K562 (cell line): ENCODE data around the gene MFSD6. TPM values are rescaled to one million over a fixed set of nuclear protein-coding genes. Genes with fewer than 3 reads are reported as not detected.
A peak's percentile ranks its signal among the peaks of the same experiment; 100 is the strongest.

ENCODE experiments used
- CC2D1A ChIP-seq: fragments of 450-650 bp; IDR thresholded peaks from 2 replicates; pipeline ENCODE4 v1.6.1; 2017; ENCODE audit warnings: mild to moderate bottlenecking
- LCOR ChIP-seq: sonication (generic); formaldehyde crosslinking; IDR thresholded peaks from 2 replicates; pipeline ENCODE4 v1.8.0; 2022; ENCODE audit warnings: mild to moderate bottlenecking, missing genetic modification reagents
- MAFG ChIP-seq: fragments of 450-650 bp; conservative IDR thresholded peaks from 2 replicates; pipeline ENCODE4 v1.6.1; 2016; ENCODE audit warnings: missing genetic modification characterization, missing compliant biosample characterization
- NFE2 ChIP-seq: IDR thresholded peaks from 2 replicates; pipeline ENCODE4 v1.6.1; 2014; ENCODE audit warnings: antibody characterized with exemption, low read depth
- SIX5 ChIP-seq, 2 experiments: IDR thresholded peaks; 2 replicates each; pipeline ENCODE4 v1.6.1; 2011; ENCODE audit warnings: low read length in 2 of 2, borderline replicate concordance in 1 of 2, low read depth in 1 of 2, mild to moderate bottlenecking in 1 of 2, moderate library complexity in 1 of 2; ENCODE audit not compliant: insufficient read depth in 1 of 2
- polyA plus RNA-seq, 8 experiments: library from polyadenylated mRNA; depleted of rRNA in 4 of 8; stranded (reverse) in 5 of 8; unstranded in 3 of 8; fragments of >200 nt; fragmentation: Nextera tagmentation in 2 of 8; fragmentation: Illumina TruSeq in 1 of 8; extraction: Ambion mirVana in 2 of 8; extraction: Trizol in 1 of 8; gene quantifications; 2 replicates each; pipeline versions ENCODE4 v1.2.1 to v1.2.3, GENCODE V29; 2011 to 2014; ENCODE audit warnings: inconsistent platforms in 1 of 8, missing spikeins in 1 of 8
- total RNA-seq, 7 experiments: library from RNA; depleted of rRNA in 6 of 7; stranded (reverse); fragments of >200 nt in 6 of 7; fragmentation: Illumina TruSeq in 2 of 7; extraction: Trizol in 2 of 7; gene quantifications; 2 replicates each; pipeline versions ENCODE4 v1.2.1 to v1.2.3, GENCODE V29; 2011 to 2021; ENCODE audit warnings: low replicate concordance in 1 of 7
- TF ChIP-seq, protein P1 (sequence below), 2 experiments: fragments of 450-650 bp; formaldehyde crosslinking in 1 of 2; IDR thresholded peaks; 2 replicates each; pipeline versions ENCODE4 v1.4.0 to v1.6.1; 2014 to 2020; ENCODE audit warnings: mild to moderate bottlenecking in 2 of 2, borderline replicate concordance in 1 of 2, low read depth in 1 of 2

Gene MFSD6
- total and polyA plus RNA-seq, 9 of the 15 experiments (the other 6 are each of a cell fraction or from before 2014, with no cell fraction given) = 1.1 to 7.9 (median 4.4) TPM

DNA sequence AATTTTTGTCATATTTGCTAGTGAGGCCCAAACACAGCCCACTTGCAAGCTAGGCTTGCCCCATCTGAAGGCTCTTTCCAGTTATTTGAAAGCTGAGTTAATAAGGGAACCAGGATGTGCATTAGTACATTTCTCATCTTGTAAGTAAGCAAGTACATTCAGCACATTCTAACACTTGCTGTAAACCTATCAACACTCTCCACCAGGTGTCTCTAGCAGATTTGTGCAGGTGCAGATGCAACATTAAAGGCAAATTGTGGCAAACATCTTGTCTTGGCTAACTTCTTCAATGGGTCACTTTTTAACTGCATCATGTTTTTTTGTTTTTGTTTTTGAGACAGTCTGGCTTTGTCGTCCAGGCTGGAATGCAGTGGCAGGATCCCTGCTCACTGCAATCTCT, 25.3 kb upstream of the MFSD6 start (continued):
- TF ChIP-seq, protein P1, sequence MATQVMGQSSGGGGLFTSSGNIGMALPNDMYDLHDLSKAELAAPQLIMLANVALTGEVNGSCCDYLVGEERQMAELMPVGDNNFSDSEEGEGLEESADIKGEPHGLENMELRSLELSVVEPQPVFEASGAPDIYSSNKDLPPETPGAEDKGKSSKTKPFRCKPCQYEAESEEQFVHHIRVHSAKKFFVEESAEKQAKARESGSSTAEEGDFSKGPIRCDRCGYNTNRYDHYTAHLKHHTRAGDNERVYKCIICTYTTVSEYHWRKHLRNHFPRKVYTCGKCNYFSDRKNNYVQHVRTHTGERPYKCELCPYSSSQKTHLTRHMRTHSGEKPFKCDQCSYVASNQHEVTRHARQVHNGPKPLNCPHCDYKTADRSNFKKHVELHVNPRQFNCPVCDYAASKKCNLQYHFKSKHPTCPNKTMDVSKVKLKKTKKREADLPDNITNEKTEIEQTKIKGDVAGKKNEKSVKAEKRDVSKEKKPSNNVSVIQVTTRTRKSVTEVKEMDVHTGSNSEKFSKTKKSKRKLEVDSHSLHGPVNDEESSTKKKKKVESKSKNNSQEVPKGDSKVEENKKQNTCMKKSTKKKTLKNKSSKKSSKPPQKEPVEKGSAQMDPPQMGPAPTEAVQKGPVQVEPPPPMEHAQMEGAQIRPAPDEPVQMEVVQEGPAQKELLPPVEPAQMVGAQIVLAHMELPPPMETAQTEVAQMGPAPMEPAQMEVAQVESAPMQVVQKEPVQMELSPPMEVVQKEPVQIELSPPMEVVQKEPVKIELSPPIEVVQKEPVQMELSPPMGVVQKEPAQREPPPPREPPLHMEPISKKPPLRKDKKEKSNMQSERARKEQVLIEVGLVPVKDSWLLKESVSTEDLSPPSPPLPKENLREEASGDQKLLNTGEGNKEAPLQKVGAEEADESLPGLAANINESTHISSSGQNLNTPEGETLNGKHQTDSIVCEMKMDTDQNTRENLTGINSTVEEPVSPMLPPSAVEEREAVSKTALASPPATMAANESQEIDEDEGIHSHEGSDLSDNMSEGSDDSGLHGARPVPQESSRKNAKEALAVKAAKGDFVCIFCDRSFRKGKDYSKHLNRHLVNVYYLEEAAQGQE (IDR thresholded peaks at IDR 0.05; ENCODE audit: borderline replicate concordance) = peak; percentile 85; the same call in 1 of the 2 replicates
- TF ChIP-seq, protein P1 (CRISPR knock-in tag; IDR thresholded peaks at IDR 0.05; ENCODE audit: low read depth) = no peak
- TF ChIP-seq MAFG (tag) (0 out of 2 replicates have a peak, but pooled peaks have one; percentile 6), LCOR (CRISPR knock-in tag) (no peak), NFE2 (peak; percentile 35; the same call in 1 of the 2 replicates), CC2D1A (peak; percentile 48; the same call in 1 of the 2 replicates), SIX5 (IDR thresholded peaks at IDR 0.05; ENCODE audit: borderline replicate concordance in 1 of 2, insufficient read depth in 1 of 2, low read depth in 1 of 2, low read length in 2 of 2) (no peak)
